GM06990 (cell line): Measurements from ENCODE around the gene MFSD6L.

Source experiments
- DNase-seq: peaks from one replicate; pipeline ENCODE4 v3.0.0-alpha.2; 2011; ENCODE audit not compliant: insufficient read length; ENCODE audit errors: extremely low read depth
- H3K27me3 ChIP-seq: replicated peaks from 2 replicates; pipeline ENCODE4 v1.6.0; 2011; ENCODE audit warnings: low read length; ENCODE audit not compliant: control insufficient read depth, insufficient read depth
- H3K36me3 ChIP-seq: 2 replicates; pipeline ENCODE4 v1.5.1; 2011; ENCODE audit warnings: low read length; ENCODE audit not compliant: control insufficient read depth, insufficient read depth
- H3K4me3 ChIP-seq: replicated peaks from 2 replicates; pipeline ENCODE4 v1.5.1; 2011; ENCODE audit warnings: low read depth, mild to moderate bottlenecking, control low read depth, low read length
- CTCF ChIP-seq: IDR thresholded peaks from 2 replicates; pipeline ENCODE4 v1.5.1; 2011; ENCODE audit warnings: low read length, control low read depth, mild to moderate bottlenecking, inconsistent platforms; ENCODE audit not compliant: insufficient read depth, poor library complexity, severe bottlenecking

The MFSD6L gene

GRCh38 chr17:8822401-8823035 lies 23.4 kb upstream of the MFSD6L start:
- DNase-seq = no peak
- Histone ChIP-seq H3K27me3 (no peaks in the 10 kb centered on the region), H3K4me3 (no peak overlapping the region), H3K36me3 (peaks cover 45% of the 10 kb centered on the region)
- TF ChIP-seq CTCF = no peak

GRCh38 chr17:8821446-8822105 lies 22.4 kb upstream of the MFSD6L start:
- Histone ChIP-seq H3K36me3 (peaks cover 41% of the 10 kb centered on the region), H3K4me3 (no peak overlapping the region), H3K27me3 (no peaks in the 10 kb centered on the region)
- no peak for DNase-seq
- no peak for TF ChIP-seq CTCF

- TF ChIP-seq CTCF = no peak
- Histone ChIP-seq H3K4me3 (no peak overlapping the region), H3K27me3 (no peaks in the 10 kb centered on the region), H3K36me3 (peaks cover 41% of the 10 kb centered on the region)
- DNase-seq = no peak
Observed at GRCh38 chr17:8820311-8821010, 21.3 kb upstream of the MFSD6L start.

GRCh38 chr17:8818654-8819330 lies 19.6 kb upstream of the MFSD6L start:
- no peak for TF ChIP-seq CTCF
- Histone ChIP-seq H3K36me3 (peaks cover 41% of the 10 kb centered on the region), H3K4me3 (no peak overlapping the region), H3K27me3 (no peaks in the 10 kb centered on the region)
- no peak for DNase-seq

- no peaks in the 10 kb centered on the region for H3K27me3 ChIP-seq
- DNase-seq = no peak
Observed at GRCh38 chr17:8818047-8818446, 18.9 kb upstream of the MFSD6L start.

More at GRCh38 chr17:8818047-8818446, 18.9 kb upstream of the MFSD6L start:
- TF ChIP-seq CTCF = no peak
- H3K36me3 ChIP-seq = peaks cover 39% of the 10 kb centered on the region
- H3K4me3 ChIP-seq = no peak overlapping the region
